H1 (cell line): ENCODE results near the gene PDCD7. TPM values are rescaled to one million over a fixed set of nuclear protein-coding genes. Genes with fewer than 3 reads are reported as not detected.
"Not testable (repeated sequence)": the region's sequence is repeated elsewhere in the genome, so short reads cannot be mapped to it uniquely, and the experiment has no call there.

Source experiments
- CTCF ChIA-PET: fragments of 300-600 bp; sonication (Branson Sonifier 250); formaldehyde crosslinking; loops from one replicate; lab custom pipeline; 2021; ENCODE audit not compliant: partially characterized antibody; lab: Charles Lee
- POLR2A ChIA-PET: fragments of 300-600 bp; sonication (Branson Sonifier 250); formaldehyde crosslinking; loops from one replicate; lab custom pipeline; 2021; ENCODE audit warnings: inconsistent platforms; ENCODE audit not compliant: partially characterized antibody; lab: Charles Lee
- DNase-seq, 2 experiments: peaks; one replicate each; pipeline versions ENCODE4 v3.0.0 to v3.0.0-alpha.2; 2010 to 2022; ENCODE audit warnings: low spot score in 2 of 2, low read depth in 1 of 2, mixed read lengths in 1 of 2
- FAIRE-seq: peaks from 2 replicates; lab custom pipeline; 2011; peaks lifted over from hg19 to GRCh38; lab: Jason Lieb, UNC
- H2AFZ ChIP-seq: 2 replicates; pipeline ENCODE4 v1.8.1; 2012; ENCODE audit warnings: low read length, inconsistent platforms
- H2AK5ac ChIP-seq: 2 replicates; pipeline ENCODE4 v1.6.1; 2013; ENCODE audit warnings: low read depth, low read length
- H2BK120ac ChIP-seq: replicated peaks from 2 replicates; pipeline ENCODE3; 2013; ENCODE audit warnings: low read depth, low read length, inconsistent platforms
- H2BK12ac ChIP-seq: 2 replicates; pipeline ENCODE4 v1.6.1; 2013; ENCODE audit warnings: low read depth, low read length
- H2BK15ac ChIP-seq: 2 replicates; pipeline ENCODE4 v1.6.1; 2013; ENCODE audit warnings: low read length
- H2BK20ac ChIP-seq: 2 replicates; pipeline ENCODE4 v1.6.1; 2013; ENCODE audit warnings: low read length
- H2BK5ac ChIP-seq: 2 replicates; pipeline ENCODE4 v1.6.1; 2013; ENCODE audit warnings: low read depth, low read length
- H3K14ac ChIP-seq: 2 replicates; pipeline ENCODE4 v1.6.1; 2013; ENCODE audit warnings: inconsistent platforms; ENCODE audit not compliant: insufficient read length
- H3K18ac ChIP-seq: 2 replicates; pipeline ENCODE4 v1.6.1; 2013; ENCODE audit warnings: low read length; ENCODE audit errors: extremely low read depth
- H3K23ac ChIP-seq: 2 replicates; pipeline ENCODE4 v1.6.1; 2013; ENCODE audit warnings: inconsistent platforms; ENCODE audit not compliant: insufficient read length
- H3K23me2 ChIP-seq: 2 replicates; pipeline ENCODE4 v1.6.1; 2013; ENCODE audit warnings: low read depth, low read length
- H3K27ac ChIP-seq: 2 replicates; pipeline ENCODE4 v1.6.1; 2011; ENCODE audit warnings: low read depth, low read length, inconsistent platforms
- H3K27me3 ChIP-seq, 4 experiments: replicated peaks in 1 of 4; 1 replicate in 1 of 4; 2 replicates in 3 of 4; pipeline versions ENCODE4 v1.6.1 to v1.8.1; 2011 to 2013; ENCODE audit warnings: low read length in 3 of 4, mild to moderate bottlenecking in 3 of 4, inconsistent platforms in 2 of 4, mixed read lengths in 2 of 4, moderate library complexity in 1 of 4; ENCODE audit not compliant: control insufficient read depth in 3 of 4, insufficient read depth in 3 of 4; ENCODE audit errors: extremely low read depth in 1 of 4
- H3K36me3 ChIP-seq, 4 experiments: 2 replicates each; pipeline versions ENCODE4 v1.6.1 to v1.8.1; 2011 to 2013; ENCODE audit warnings: mild to moderate bottlenecking in 4 of 4, low read length in 3 of 4, moderate library complexity in 2 of 4, control low read depth in 1 of 4, inconsistent platforms in 1 of 4; ENCODE audit not compliant: insufficient read depth in 4 of 4, control insufficient read depth in 2 of 4
- H3K4ac ChIP-seq: replicated peaks from 2 replicates; pipeline ENCODE3; 2013; ENCODE audit warnings: low read length, low read depth, mixed read lengths, inconsistent platforms; ENCODE audit not compliant: insufficient read length
- H3K4me1 ChIP-seq, 4 experiments: replicated peaks in 1 of 4; 1 replicate in 1 of 4; 2 replicates in 3 of 4; pipeline versions ENCODE4 v1.6.1 to v1.8.1; 2011 to 2013; ENCODE audit warnings: low read length in 3 of 4, inconsistent platforms in 2 of 4, mixed read lengths in 1 of 4; ENCODE audit not compliant: insufficient read depth in 4 of 4, control insufficient read depth in 3 of 4
- H3K4me2 ChIP-seq, 2 experiments: 2 replicates each; pipeline versions ENCODE4 v1.6.1 to v1.8.1; 2011 to 2013; ENCODE audit warnings: low read depth in 2 of 2, low read length in 2 of 2, control low read depth in 1 of 2, inconsistent platforms in 1 of 2, mild to moderate bottlenecking in 1 of 2; ENCODE audit not compliant: insufficient read depth in 1 of 2
- H3K4me3 ChIP-seq, 4 experiments: fragments of 200-600, 300-600 bp in 1 of 4; sonication (generic), shearing (Covaris generic), sonication (Bioruptor Twin) in 1 of 4; 2 replicates each; pipeline versions ENCODE4 v1.5.1 to v1.8.1; 2011 to 2016; ENCODE audit warnings: low read length in 4 of 4, low read depth in 3 of 4, control low read depth in 2 of 4, inconsistent platforms in 2 of 4, mild to moderate bottlenecking in 2 of 4, mixed read lengths in 1 of 4, moderate library complexity in 1 of 4; ENCODE audit not compliant: insufficient read depth in 2 of 4; ENCODE audit errors: extremely low read depth in 1 of 4
- H3K56ac ChIP-seq: replicated peaks from 2 replicates; pipeline ENCODE3; 2013; ENCODE audit warnings: low read depth, mild to moderate bottlenecking, mixed read lengths, low read length, inconsistent platforms; ENCODE audit not compliant: insufficient read length
- H3K79me1 ChIP-seq: 2 replicates; pipeline ENCODE4 v1.6.1; 2013; ENCODE audit warnings: low read depth, low read length, control low read depth
- H3K79me2 ChIP-seq, 2 experiments: 2 replicates each; pipeline versions ENCODE4 v1.6.1 to v1.8.1; 2012 to 2013; ENCODE audit warnings: low read length in 2 of 2, mild to moderate bottlenecking in 2 of 2, inconsistent platforms in 1 of 2; ENCODE audit not compliant: insufficient read depth in 2 of 2, control insufficient read depth in 1 of 2
- H3K9ac ChIP-seq, 4 experiments: replicated peaks in 1 of 4; 1 replicate in 1 of 4; 2 replicates in 3 of 4; pipeline versions ENCODE4 v1.6.1 to v1.8.1; 2011 to 2013; ENCODE audit warnings: low read depth in 3 of 4, low read length in 3 of 4, control low read depth in 2 of 4, mild to moderate bottlenecking in 2 of 4, moderate library complexity in 2 of 4, inconsistent platforms in 1 of 4; ENCODE audit errors: extremely low read depth in 1 of 4
- H3K9me3 ChIP-seq, 2 experiments: 2 replicates each; pipeline versions ENCODE4 v1.6.1 to v1.8.1; 2012 to 2013; ENCODE audit warnings: mild to moderate bottlenecking in 2 of 2, moderate library complexity in 2 of 2, control low read depth in 1 of 2, inconsistent platforms in 1 of 2, low read depth in 1 of 2, low read length in 1 of 2, mixed read lengths in 1 of 2; ENCODE audit not compliant: insufficient read depth in 2 of 2
- H4K20me1 ChIP-seq, 2 experiments: replicated peaks in 1 of 2; 2 replicates each; pipeline versions ENCODE3 to v1.8.1; 2011 to 2013; ENCODE audit warnings: inconsistent platforms in 2 of 2, low read length in 2 of 2, mild to moderate bottlenecking in 1 of 2; ENCODE audit not compliant: insufficient read depth in 2 of 2, control insufficient read depth in 1 of 2
- H4K5ac ChIP-seq: 2 replicates; pipeline ENCODE4 v1.6.1; 2013; ENCODE audit warnings: low read length, low read depth, mixed read lengths, inconsistent platforms; ENCODE audit not compliant: insufficient read length
- H4K8ac ChIP-seq: 2 replicates; pipeline ENCODE4 v1.8.0; 2013; ENCODE audit warnings: mild to moderate bottlenecking, moderate library complexity, low read length, inconsistent platforms; ENCODE audit not compliant: insufficient read depth; ENCODE audit errors: extremely low read depth
- H4K91ac ChIP-seq: replicated peaks from 2 replicates; pipeline ENCODE3; 2013; ENCODE audit warnings: low read length, mixed read lengths, inconsistent platforms; ENCODE audit not compliant: insufficient read length
- WGBS, 2 experiments: shearing (Covaris generic) in 1 of 2; methylation state at CpG; one replicate each; pipeline versions ENCODE4 v1.1.6 to v1.1.7; 2013 to 2015; ENCODE audit warnings: low lambda C conversion rate in 2 of 2, mixed read lengths in 2 of 2, inconsistent platforms in 1 of 2, low coverage in 1 of 2, missing lambda C conversion rate in 1 of 2; ENCODE audit not compliant: insufficient replicate concordance in 2 of 2, insufficient coverage in 1 of 2, insufficient read length in 1 of 2; ENCODE audit errors: extremely low coverage in 1 of 2, missing lambda C conversion rate in 1 of 2; 5-methylcytosine and 5-hydroxymethylcytosine counted together
- polyA plus RNA-seq, 7 experiments: library from polyadenylated mRNA; depleted of rRNA in 3 of 7; stranded (reverse) in 5 of 7; unstranded in 2 of 7; fragments of >200 nt in 5 of 7; fragments of 200-250 nt in 2 of 7; gene quantifications; 1 replicate in 5 of 7; 2 replicates in 1 of 7; 4 replicates in 1 of 7; pipeline versions ENCODE4 v1.2.1 to v1.2.3, GENCODE V29; 2011 to 2013; ENCODE audit warnings: missing spikeins in 2 of 7, mixed read lengths in 2 of 7
- total RNA-seq: library from RNA; stranded (reverse); fragmentation: NEBNext Ultra II Directional; extraction: Animal tissue kit (Norgen Biotek cat#: 25700); gene quantifications from 2 replicates; pipeline ENCODE4 v1.2.1, GENCODE V29; 2021

The PDCD7 gene
- total and polyA plus RNA-seq, 2 of the 8 experiments (the other 6 are each of a cell fraction or from before 2014, with no cell fraction given) = 11.5 to 25.6 TPM

DNA sequence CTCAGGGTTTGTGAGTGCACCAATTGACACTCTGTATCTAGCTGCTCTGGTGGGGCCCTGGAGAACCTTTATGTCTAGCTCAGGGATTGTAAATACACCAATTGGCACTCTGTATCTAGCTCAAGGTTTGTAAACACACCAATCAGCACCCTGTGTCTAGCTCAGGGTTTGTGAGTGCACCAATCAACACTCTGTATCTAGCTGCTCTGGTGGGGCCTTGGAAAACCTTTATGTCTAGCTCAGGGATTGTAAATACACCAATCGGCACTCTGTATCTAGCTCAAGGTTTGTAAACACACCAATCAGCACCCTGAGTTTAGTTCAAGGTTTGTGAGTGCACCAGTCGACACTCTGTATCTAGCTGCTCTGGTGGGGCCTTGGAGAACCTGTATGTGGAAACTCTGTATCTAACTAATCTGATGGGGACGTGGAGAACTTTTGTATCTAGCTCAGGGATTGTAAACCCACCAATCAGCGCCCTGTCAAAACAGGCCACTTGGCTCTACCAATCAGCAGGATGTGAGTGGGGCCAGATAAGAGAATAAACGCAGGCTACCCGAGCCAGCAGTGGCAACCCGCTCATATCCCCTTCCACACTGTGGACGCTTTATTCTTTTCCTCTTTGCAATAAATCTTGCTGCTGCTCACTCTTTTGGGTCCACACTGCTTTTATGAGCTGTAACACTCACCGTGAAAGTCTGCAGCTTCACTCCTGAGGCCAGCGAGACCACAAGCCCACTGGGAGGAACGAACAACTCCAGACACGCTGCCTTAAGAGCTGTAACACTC lies 57.8 kb downstream of the PDCD7 start:
- H3K14ac ChIP-seq, H3K18ac ChIP-seq, H3K56ac ChIP-seq, H3K79me1 ChIP-seq, H3K4me1 ChIP-seq, H3K9me3 ChIP-seq, H4K20me1 ChIP-seq, H4K91ac ChIP-seq, H3K4ac ChIP-seq, H3K36me3 ChIP-seq, H2BK5ac ChIP-seq, H4K5ac ChIP-seq, H3K4me2 ChIP-seq, H3K23me2 ChIP-seq, FAIRE-seq, H2BK20ac ChIP-seq, H2BK120ac ChIP-seq, DNase-seq, H4K8ac ChIP-seq, H3K23ac ChIP-seq, H3K4me3 ChIP-seq, H3K9ac ChIP-seq, H3K79me2 ChIP-seq, H2AFZ ChIP-seq, H2AK5ac ChIP-seq, H2BK12ac ChIP-seq, H3K27me3 ChIP-seq, H3K27ac ChIP-seq, H2BK15ac ChIP-seq: not testable (repeated sequence)
- ChIA-PET POLR2A (interaction anchor here (1.2 to 14.5 kb wide), 3 partner anchors 9 to 11 kb away, joined by 4 to 93 read pairs (median 9); partner anchors contain the start of gene RASL12), CTCF (interaction anchor here (0.5 to 32.9 kb wide), 9 partner anchors 9 to 428 kb away, joined by 3 to 1213 read pairs (median 22); partner anchors contain the start of genes RASL12 and SLC51B)
- WGBS, 2 experiments = 90% methylated on average over 12 of the region's 12 CpGs; no CpG with 5 or more reads in 1 of the 2 experiments
